ENCODE results near the gene ABHD2.

The ABHD2 gene

GRCh38 chr15:89058376-89058775, 29.9 kb upstream of the ABHD2 start:
- H3K4me3 ChIP-seq (ENCODE audit: low read depth, low read length, poor library complexity, severe bottlenecking) = no peak overlapping the region
- no peaks in the 10 kb centered on the region for H3K27me3 ChIP-seq (ENCODE audit: insufficient read depth, low read length)
- H3K9me3 ChIP-seq (ENCODE audit: low read length) = no peaks in the 10 kb centered on the region
- no peaks in the 10 kb centered on the region for H3K79me2 ChIP-seq (ENCODE audit: insufficient read depth, low read length)
- H4K20me1 ChIP-seq (ENCODE audit: insufficient read depth, low read length) = no peaks in the 10 kb centered on the region
- H3K27ac ChIP-seq (ENCODE audit: low read depth, low read length, poor library complexity, severe bottlenecking) = no peak overlapping the region
- H3K4me1 ChIP-seq (ENCODE audit: insufficient read depth, low read length, severe bottlenecking) = peaks cover 5% of the 10 kb centered on the region
- no peak overlapping the region for H3K4me2 ChIP-seq (ENCODE audit: low read length)
- TF ChIP-seq, protein P1, sequence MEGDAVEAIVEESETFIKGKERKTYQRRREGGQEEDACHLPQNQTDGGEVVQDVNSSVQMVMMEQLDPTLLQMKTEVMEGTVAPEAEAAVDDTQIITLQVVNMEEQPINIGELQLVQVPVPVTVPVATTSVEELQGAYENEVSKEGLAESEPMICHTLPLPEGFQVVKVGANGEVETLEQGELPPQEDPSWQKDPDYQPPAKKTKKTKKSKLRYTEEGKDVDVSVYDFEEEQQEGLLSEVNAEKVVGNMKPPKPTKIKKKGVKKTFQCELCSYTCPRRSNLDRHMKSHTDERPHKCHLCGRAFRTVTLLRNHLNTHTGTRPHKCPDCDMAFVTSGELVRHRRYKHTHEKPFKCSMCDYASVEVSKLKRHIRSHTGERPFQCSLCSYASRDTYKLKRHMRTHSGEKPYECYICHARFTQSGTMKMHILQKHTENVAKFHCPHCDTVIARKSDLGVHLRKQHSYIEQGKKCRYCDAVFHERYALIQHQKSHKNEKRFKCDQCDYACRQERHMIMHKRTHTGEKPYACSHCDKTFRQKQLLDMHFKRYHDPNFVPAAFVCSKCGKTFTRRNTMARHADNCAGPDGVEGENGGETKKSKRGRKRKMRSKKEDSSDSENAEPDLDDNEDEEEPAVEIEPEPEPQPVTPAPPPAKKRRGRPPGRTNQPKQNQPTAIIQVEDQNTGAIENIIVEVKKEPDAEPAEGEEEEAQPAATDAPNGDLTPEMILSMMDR (IDR thresholded peaks at IDR 0.05; ENCODE audit: low read length) = no peak
- TF ChIP-seq EZH2 (IDR thresholded peaks at IDR 0.05; ENCODE audit: borderline replicate concordance, low read length) = no peak
- no peaks in the 10 kb centered on the region for H3K9me2 ChIP-seq (ENCODE audit: low read depth, low read length)
- no peak overlapping the region for H3K9ac ChIP-seq (ENCODE audit: low read length)
- no peaks in the 10 kb centered on the region for H3F3A ChIP-seq (ENCODE audit: insufficient read depth, low read length)
- no peak overlapping the region for H2AFZ ChIP-seq (ENCODE audit: low read length)
- no peaks in the 10 kb centered on the region for H3K36me3 ChIP-seq (ENCODE audit: insufficient read depth, low read length)

DNA sequence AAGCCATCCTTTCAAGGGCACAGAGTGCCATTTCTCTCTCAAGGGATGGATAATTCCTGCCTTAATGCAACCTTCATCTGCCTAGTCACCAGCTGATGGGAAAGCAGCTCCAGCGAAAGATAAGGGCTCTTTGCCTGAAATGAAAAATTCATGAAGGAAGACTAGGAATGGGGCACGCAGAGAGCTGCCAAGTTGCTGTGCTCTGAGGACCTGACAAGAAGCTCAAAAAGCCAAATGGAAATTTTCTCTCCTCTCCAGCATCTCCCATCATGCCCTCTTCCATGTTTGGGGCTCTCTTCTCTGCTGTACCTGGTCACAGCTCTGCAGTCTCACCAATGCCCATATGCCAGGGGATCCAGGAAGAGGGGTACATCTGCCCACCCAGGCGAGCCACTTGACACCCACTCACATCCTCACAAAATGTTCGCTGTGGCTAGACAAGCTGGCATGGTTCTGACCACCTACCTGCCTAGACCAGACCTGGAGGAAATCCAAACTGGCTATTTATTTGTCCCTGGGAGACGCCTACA, 29.3 kb upstream of the ABHD2 start:
- H3K9ac ChIP-seq (ENCODE audit: low read length) = no peak overlapping the region
- no peaks in the 10 kb centered on the region for H3F3A ChIP-seq (ENCODE audit: insufficient read depth, low read length)
- no peaks in the 10 kb centered on the region for H3K27me3 ChIP-seq (ENCODE audit: insufficient read depth, low read length)
- H3K9me2 ChIP-seq (ENCODE audit: low read depth, low read length) = no peaks in the 10 kb centered on the region
- H3K36me3 ChIP-seq (ENCODE audit: insufficient read depth, low read length) = no peaks in the 10 kb centered on the region
- no peak overlapping the region for H2AFZ ChIP-seq (ENCODE audit: low read length)
- H3K4me3 ChIP-seq (ENCODE audit: low read depth, low read length, poor library complexity, severe bottlenecking) = no peak overlapping the region
- TF ChIP-seq EZH2 (IDR thresholded peaks at IDR 0.05; ENCODE audit: borderline replicate concordance, low read length) = no peak
- TF ChIP-seq, protein P1 (IDR thresholded peaks at IDR 0.05; ENCODE audit: low read length) = no peak
- no peaks in the 10 kb centered on the region for H4K20me1 ChIP-seq (ENCODE audit: insufficient read depth, low read length)
- no peak overlapping the region for H3K27ac ChIP-seq (ENCODE audit: low read depth, low read length, poor library complexity, severe bottlenecking)
- no peak overlapping the region for H3K4me2 ChIP-seq (ENCODE audit: low read length)
- no peaks in the 10 kb centered on the region for H3K79me2 ChIP-seq (ENCODE audit: insufficient read depth, low read length)
- H3K4me1 ChIP-seq (ENCODE audit: insufficient read depth, low read length, severe bottlenecking) = peaks cover 10% of the 10 kb centered on the region
- no peaks in the 10 kb centered on the region for H3K9me3 ChIP-seq (ENCODE audit: low read length)

GRCh38 chr15:89066280-89066679, 22.0 kb upstream of the ABHD2 start:
- H3K4me3 ChIP-seq (ENCODE audit: low read depth, low read length, poor library complexity, severe bottlenecking) = no peak overlapping the region
- H3K79me2 ChIP-seq (ENCODE audit: insufficient read depth, low read length) = no peaks in the 10 kb centered on the region
- no peaks in the 10 kb centered on the region for H3K27me3 ChIP-seq (ENCODE audit: insufficient read depth, low read length)
- H3K4me2 ChIP-seq (ENCODE audit: low read length) = no peak overlapping the region
- no peaks in the 10 kb centered on the region for H3F3A ChIP-seq (ENCODE audit: insufficient read depth, low read length)
- TF ChIP-seq, protein P1 (IDR thresholded peaks at IDR 0.05; ENCODE audit: low read length) = no peak
- TF ChIP-seq EZH2 (IDR thresholded peaks at IDR 0.05; ENCODE audit: borderline replicate concordance, low read length) = no peak
- H3K9ac ChIP-seq (ENCODE audit: low read length) = no peak overlapping the region
- H4K20me1 ChIP-seq (ENCODE audit: insufficient read depth, low read length) = no peaks in the 10 kb centered on the region
- no peak overlapping the region for H2AFZ ChIP-seq (ENCODE audit: low read length)
- H3K27ac ChIP-seq (ENCODE audit: low read depth, low read length, poor library complexity, severe bottlenecking) = no peak overlapping the region
- peaks cover 20% of the 10 kb centered on the region for H3K4me1 ChIP-seq (ENCODE audit: insufficient read depth, low read length, severe bottlenecking)
- no peaks in the 10 kb centered on the region for H3K9me3 ChIP-seq (ENCODE audit: low read length)
- H3K36me3 ChIP-seq (ENCODE audit: insufficient read depth, low read length) = no peaks in the 10 kb centered on the region; the same call in 1 of the 2 replicates
- H3K9me2 ChIP-seq (ENCODE audit: low read depth, low read length) = no peaks in the 10 kb centered on the region

All from OCI-LY1 (cell line).